ENCODE data around the gene SGPP2.

Gene SGPP2

DNA sequence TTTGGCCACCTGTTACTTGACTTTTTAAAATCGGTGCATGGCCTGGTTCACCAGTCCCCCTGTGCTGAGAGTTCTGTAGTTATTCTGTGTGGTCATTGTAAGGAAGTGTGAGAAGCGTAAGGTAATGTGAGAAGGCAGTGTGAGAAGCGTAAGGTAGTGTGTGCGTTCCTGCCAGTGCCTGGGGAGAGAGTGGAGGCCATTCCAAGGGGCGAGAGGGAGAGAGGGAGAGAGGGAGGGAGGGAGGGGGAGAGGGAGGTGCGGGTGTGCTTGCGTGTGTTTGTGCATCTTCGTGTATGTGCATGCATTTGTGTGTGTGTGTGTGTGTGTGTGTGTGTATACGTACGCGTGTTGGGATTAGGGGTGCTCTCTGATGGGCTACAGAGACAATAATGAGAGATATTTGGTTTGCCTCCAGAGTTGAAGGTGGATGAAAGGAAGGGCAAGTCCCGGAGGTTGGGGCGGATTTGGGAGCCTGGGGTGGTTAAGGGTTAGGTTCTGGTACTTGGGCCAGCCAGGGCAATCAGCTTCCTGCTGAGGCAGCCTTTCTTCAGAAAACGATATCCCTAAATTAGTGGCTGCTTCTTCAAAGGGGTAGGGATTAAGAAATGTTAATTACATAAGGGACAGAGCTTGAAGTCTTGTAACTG is 53.7 kb downstream of the SGPP2 start:
- no peak for DNase-seq

- DNase-seq = no peak
Observed at GRCh38 chr2:222479859-222480258, 55.5 kb downstream of the SGPP2 start.

GRCh38 chr2:222480497-222480896 is 56.2 kb downstream of the SGPP2 start:
- no peak for DNase-seq

GRCh38 chr2:222481941-222482340 is 57.6 kb downstream of the SGPP2 start:
- DNase-seq = no peak

DNA sequence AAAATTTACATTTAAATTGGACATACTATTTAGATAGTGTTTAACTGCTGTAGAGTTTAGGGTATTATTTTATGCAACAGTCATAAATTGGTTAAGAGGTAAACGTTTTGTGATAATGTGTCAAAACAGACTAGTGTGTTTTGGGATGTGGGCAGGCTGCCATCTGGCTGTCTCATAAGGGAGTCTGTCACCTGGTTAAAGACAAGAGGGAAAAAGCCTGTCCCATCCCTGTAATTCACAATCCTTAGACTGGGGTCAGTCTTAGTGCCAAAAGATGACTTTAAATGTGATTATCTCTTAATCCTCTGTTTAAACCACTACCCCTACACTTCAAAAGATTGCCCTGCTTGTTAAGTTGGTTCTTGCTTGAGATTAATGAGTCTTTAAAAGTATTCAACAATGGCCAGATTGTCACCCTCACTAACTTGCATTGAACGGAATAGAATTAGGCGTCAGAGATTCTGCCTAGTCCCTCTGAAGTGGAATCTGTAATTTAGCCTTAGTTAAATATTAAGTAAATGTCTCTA is 59.2 kb downstream of the SGPP2 start:
- DNase-seq = no peak

DNA sequence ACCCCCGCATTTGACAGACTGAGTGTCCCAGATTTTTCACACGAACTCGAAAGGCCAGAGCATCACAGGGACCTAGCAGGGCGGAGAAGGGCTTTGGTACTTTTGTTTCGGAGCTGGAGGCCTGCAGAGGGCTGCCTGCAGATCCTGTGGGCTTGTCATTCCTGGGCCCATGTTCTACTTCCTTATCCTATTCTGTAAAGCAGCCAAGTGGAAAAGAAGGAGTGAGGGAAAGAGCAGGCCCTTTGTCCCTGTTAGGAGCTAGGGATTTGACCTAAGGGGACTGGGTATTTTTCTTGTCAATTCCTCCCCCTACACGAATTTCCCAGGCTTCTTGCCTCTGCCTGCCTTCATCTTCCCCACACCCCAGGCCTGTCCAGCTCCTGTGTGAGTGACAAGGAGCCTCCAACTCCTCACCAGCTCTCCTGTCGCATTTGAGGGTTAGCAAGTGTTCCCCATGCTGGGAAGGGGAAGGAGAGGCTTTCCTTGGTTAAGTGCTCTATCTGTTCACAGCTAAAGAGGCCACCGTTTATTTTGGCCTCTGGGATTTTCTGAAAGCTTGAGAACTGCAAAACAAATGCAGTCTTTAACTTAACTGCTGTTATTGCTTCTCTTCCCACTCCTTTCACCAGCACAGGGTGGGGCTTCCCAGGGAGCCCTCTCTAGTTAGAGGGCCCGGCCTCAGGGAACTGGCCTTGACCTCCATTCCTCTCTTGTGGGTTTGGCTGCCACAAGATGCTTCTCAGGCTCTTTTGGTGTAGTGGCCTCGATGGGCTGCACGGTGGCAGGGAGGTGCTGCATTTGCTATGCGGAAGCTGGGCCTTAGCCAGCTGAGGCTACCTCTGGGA is 61.2 kb downstream of the SGPP2 start:
- no peak for DNase-seq

DNA sequence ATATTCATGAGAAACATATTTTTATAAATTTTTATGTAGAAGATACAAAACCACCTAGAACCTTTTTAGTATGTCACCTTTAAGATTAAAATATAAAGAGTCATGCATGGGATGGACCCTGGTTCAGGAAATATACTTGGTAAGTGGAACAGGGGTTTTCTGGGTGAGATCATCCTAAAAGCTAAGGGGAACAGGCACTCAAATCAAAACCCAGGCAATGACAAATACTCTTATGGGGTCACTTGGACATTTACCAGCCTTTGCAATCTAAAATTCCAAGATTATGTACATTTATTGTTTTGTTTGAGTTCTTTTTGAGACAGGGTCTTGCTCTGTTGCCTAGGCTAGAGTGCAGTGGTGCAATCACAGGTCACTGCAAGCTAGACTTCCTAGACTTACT is 65.8 kb downstream of the SGPP2 start:
- no peak for DNase-seq

GRCh38 chr2:222492683-222493082 is 68.3 kb downstream of the SGPP2 start:
- DNase-seq = no peak

GRCh38 chr2:222494104-222494739 is 69.9 kb downstream of the SGPP2 start:
- DNase-seq = no peak

DNA sequence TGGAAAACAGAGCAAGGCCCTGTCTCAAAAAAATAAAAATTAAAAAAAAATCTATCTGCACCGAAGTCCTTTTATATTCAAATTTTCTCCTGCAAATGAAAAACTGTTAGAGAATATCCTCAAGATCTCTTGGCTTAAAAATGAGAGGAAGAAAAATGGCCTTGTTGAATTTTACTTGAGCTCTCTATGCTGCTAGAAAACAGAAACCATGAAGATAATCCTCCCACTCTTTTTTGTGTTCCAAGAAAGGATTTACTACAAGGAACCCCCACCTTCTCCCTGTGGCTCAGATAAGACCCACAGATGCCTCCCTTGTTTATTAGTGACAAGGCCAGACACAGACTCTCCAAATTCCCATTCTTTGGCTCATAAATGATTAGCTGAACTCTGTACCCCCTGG is 71.0 kb downstream of the SGPP2 start:
- no peak for DNase-seq

GRCh38 chr2:222499226-222499625 is 74.9 kb downstream of the SGPP2 start:
- DNase-seq = no peak

- DNase-seq = no peak
Observed at GRCh38 chr2:222504191-222504590, 79.8 kb downstream of the SGPP2 start.

DNA sequence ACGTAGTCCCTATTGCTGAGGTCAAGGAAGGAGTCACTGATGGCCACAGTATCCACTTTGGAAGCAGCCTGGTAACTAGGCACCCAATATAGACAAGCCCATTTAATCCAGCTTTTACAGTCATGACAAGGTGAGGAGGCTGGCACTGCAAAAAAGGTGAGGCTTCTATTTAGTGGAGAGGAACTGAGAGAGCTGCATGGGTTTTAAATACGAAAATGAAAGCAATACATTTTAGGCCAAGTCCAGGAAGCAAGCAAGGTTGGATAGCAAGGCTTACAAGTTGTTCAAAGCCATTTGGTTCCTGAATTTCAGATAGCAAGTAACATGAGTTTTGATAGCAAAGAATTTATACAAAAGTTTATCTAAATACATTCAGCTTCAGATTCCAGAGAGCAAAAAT is 80.4 kb downstream of the SGPP2 start:
- DNase-seq = no peak

- DNase-seq = no peak
Observed at GRCh38 chr2:222506230-222506935, 82.0 kb downstream of the SGPP2 start.

DNA sequence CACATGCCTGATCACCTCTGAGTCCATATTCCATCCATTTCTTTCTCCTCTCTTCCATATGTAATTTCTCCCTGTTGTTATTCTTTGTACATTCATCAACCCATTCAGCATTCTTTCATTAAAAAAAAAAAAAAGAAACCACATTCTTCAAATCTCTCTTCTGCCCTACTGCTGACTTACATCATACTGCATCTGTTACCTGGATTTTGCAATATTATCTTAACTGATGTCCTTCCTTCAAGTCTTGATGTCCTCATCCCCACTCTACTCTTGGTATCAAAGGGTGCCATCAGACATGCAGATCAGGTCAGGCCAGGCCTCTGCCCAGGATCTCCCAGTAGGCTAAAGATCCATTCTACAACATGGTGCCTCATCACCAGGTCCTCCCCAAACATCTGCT is 90.6 kb downstream of the SGPP2 start:
- no peak for DNase-seq

DNA sequence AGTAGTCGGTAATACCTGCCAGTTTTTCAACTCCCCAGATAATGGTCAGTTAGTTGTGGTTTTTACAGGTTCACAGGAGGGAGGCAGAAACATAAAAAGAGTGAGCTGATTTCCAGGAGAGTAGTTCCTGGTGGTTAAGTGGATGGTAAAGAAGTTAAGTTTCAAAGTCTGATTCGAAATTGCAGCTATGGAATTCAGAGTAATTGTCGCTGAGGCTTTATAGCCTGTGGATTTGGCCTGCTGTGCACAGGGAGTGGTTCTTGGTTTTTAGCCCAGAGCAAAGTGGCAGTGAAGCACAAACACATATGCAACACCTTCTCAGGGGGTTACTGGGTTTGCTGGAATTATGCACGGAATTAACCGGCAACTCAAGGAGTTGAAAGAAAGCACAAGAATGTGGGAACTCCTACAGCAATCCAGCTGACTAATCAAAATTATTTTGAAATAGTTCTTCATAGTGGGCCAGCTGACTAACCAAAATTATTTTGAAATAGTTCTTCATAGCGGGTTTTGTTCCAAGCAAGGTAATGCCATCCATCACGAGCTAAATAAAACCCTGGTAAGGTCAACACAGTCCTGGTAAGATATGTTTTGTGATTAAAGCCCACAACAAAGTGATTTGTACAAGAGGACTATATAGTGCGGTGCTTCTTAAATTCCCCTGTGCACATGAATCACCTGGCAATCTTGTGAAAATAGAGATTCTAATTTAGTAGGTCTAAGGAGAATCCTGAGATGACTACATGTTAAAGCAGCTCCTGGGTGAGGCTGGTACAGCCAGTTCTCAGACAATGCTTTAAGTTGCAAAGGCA is 94.4 kb downstream of the SGPP2 start:
- no peak for DNase-seq

DNA sequence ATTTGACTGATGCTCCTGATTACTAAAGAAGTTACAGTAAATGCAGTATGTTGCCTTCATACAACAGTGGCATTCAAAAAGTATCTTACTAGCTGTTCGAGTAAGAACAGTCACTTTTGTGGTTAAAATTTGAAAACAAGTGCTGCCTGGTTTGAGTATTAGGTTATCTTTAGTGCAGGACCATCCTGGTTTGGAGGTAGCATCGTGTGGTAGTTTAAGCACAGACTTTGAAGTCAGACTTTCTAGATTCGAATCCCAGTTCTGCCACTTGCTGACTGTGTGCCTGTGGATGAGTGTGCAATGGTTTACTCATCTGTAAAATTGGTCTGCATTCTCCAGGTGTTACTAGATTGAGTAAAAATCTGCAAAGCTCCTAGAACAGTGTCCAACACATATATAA is 96.8 kb downstream of the SGPP2 start:
- no peak for DNase-seq

DNA sequence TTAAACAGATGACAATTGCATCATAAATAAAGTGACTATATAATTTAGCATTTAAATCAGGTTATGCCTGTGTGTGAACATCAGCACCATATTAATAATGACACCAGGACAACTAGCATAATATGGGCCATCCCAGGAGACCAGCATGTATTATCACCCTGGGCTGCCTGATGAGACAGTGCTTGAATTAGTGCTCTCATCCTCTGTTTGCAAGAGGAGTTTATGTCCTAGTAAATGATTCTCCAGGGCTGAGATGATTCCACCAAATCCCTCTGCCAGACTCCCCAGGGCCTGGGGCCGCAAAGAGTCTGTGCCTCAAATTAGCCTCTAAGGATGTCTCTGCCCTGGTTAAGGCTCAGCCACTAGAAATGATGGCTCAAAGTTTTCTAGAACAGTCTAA is 97.7 kb downstream of the SGPP2 start:
- DNase-seq = no peak

DNA sequence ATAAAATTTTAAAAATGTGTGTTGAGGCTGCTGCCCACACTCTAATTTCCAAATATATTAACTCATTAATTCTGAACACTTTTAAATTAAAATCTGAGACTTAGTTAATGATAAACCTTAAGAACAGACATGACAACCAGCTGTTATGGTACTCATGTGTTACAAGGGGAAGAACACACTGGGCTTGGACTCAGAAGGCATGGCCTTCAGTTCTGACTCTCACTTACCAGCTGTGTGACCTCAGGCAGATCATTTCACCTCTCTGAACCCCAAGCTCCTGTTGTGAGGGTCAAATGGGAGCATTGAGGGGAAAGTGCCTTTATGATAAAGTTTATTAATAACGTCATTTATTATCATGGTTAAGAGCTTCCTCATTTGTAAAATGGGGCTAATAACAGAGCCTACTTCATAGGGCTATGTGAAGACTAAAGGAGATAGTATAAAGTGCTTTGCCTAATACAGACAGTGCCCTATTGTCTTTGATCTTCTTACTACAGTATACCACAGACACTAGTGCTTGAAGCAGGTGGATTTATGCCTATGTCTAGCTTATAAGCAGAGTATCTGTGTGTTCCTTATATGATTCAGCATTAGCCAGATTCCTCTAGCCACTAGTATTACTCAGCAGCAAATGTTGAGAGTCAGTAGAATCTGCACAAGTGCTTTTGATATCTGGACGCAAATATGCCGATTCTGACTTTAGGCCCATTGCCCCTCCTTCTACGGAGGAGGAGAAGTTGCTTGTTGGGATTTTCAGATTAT is 99.6 kb downstream of the SGPP2 start:
- DNase-seq = no peak

DNA sequence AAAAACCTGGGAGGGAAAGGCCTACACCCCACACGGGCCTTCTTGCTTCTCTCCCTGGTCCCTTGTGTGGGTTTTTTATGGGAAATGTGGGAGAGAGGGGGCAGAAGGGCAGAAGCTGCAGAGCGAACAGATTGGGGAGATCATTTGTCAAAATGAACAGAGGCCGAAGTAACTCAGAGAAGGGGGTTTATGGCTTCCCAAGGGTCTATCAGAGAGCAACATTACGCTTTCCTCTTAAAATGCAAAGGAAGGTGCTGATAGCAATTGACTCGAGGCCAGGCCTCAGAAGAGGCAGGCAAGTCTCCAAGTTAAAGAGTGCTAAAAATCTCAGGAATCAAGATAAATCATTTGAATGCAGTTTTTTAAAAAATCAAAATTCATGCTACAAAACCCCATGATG is 101.5 kb downstream of the SGPP2 start:
- DNase-seq = no peak

DNA sequence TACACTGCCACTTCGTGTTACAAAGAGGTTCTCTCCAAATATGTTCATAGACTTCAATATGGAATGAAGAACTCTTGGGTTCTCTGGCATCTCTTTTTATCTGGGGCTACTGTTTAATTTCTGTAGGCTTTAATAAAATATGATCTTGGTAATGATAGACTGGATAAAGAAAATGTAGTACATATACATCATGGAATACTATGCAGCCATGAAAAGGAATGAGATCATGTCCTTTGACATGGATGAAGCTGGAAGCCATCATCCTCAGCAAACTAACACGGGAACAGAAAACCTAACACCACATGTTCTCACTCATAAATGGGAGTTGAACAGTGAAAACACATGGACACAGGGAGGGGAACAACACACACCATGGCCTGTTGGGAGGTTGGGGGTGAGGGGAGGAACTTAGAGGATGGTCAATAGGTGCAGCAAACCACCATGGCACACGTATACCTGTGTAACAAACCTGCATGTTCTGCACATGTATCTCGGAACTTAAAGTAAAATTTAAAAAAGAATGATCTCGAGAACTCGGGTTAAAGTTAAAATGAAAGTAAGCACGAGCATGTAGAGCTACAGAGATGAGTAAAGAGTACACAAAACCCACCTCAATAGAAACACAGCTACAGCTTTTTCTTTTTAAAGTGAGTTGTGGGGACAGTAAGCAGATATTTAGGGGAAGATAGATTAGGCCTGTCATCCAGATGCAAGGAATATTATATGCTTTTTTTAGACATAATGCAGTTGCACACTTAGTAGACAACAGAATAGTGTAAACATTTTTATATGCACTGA is 102.3 kb downstream of the SGPP2 start:
- DNase-seq = no peak

Measured in hippocampal formation (tissue), 2 donors.